ENCODE measurements around the gene LRRC17. TPM values are rescaled to one million over a fixed set of nuclear protein-coding genes. Genes with fewer than 3 reads are reported as not detected.

Gene LRRC17
- total and polyA plus RNA-seq, 9 of the 15 experiments (the other 6 are each of a cell fraction or from before 2014, with no cell fraction given) = 0.03 to 0.18 (median 0.12) TPM; not detected in 5

- TF ChIP-seq ZNF408 (CRISPR knock-in tag; IDR thresholded peaks at IDR 0.05; ENCODE audit: low read depth) = no peak
- TF ChIP-seq CXXC5 (CRISPR knock-in tag; IDR thresholded peaks at IDR 0.05) = no peak
Observed at GRCh38 chr7:102990642-102991041, 77.8 kb downstream of the LRRC17 start (continued).

GRCh38 chr7:102991077-102991539, 78.3 kb downstream of the LRRC17 start:
- ChIA-PET POLR2A (no interaction called here), CTCF (ENCODE audit: low intra/inter-chr PET ratio) (no interaction called here)
- DNase-seq (ENCODE audit: extremely low read depth in 1 of 4, low spot score in 3 of 4) (no peak), ATAC-seq (no peak), FAIRE-seq (no peak)
- peak overlapping the region; percentile 89 for H3K27ac ChIP-seq (ENCODE audit: extremely low read depth, low read depth, low read length)
- peaks cover 23 to 67% of the 10 kb centered on the region in 2 experiments for H3K4me1 ChIP-seq (replicated peaks in 1 of 2; ENCODE audit: control insufficient read depth in 2 of 2, insufficient read depth in 2 of 2, low read length in 2 of 2)
- no peaks in the 10 kb centered on the region for H4K20me1 ChIP-seq (replicated peaks; ENCODE audit: control insufficient read depth, insufficient read depth, low read length)
- no peaks in the 10 kb centered on the region for H3K79me2 ChIP-seq (ENCODE audit: control insufficient read depth, insufficient read depth, low read length)
- peak overlapping the region in 1 of 2 experiments; percentile 56; a peak in 2 of 4 replicates for H3K9ac ChIP-seq (ENCODE audit: insufficient read depth in 1 of 2, low read depth in 2 of 2, low read length in 2 of 2)
- H3K27me3 ChIP-seq (ENCODE audit: control insufficient read depth in 2 of 2, insufficient read depth in 2 of 2, low read length in 2 of 2) = no peaks in the 10 kb centered on the region
- H2AFZ ChIP-seq (ENCODE audit: low read depth, low read length) = peak overlapping the region; percentile 70; the same call in 1 of the 2 replicates
- intact Hi-C loops (cut with micrococcal nuclease) = loop anchor here (5.0 kb wide), 1 partner anchor 36 kb away; no protein-coding TSS in a partner anchor
- H3K9me3 ChIP-seq (replicated peaks; ENCODE audit: control insufficient read depth, insufficient read depth, low read depth, low read length) = peaks cover 6% of the 10 kb centered on the region
- peaks cover 15% of the 10 kb centered on the region for H3K36me3 ChIP-seq (ENCODE audit: control insufficient read depth, insufficient read depth, low read length)
- H3K4me2 ChIP-seq (ENCODE audit: insufficient read depth, low read length) = no peak overlapping the region; the same call in 1 of the 2 replicates
- BruUV-seq (replicated peaks) = no TSS peak
- H3K4me3 ChIP-seq = no peak overlapping the region
- no peaks in the 10 kb centered on the region for H3K9me1 ChIP-seq (ENCODE audit: control insufficient read depth, insufficient read depth, low read length)
- in situ Hi-C loops (cut with MboI) = no loop called here
- 0 out of 2 replicates have a peak, but pooled peaks have one; percentile 13 for TF ChIP-seq PTTG1 (tag; IDR thresholded peaks at IDR 0.05; ENCODE audit: low read depth)
- 0 out of 2 replicates have a peak, but pooled peaks have one; percentile 15 for TF ChIP-seq PTRF (tag; IDR thresholded peaks at IDR 0.05)
- TF ChIP-seq ZNF512 (tag; IDR thresholded peaks at IDR 0.05) = no peak
- no peak for TF ChIP-seq ETV5 (CRISPR knock-in tag; IDR thresholded peaks at IDR 0.05; ENCODE audit: low read depth)
- TF ChIP-seq IRF1 (CRISPR knock-in tag; IDR thresholded peaks at IDR 0.05; ENCODE audit: borderline replicate concordance) = 0 out of 2 replicates have a peak, but pooled peaks have one; percentile 33
- no peak for TF ChIP-seq NR2C2 (CRISPR knock-in tag; IDR thresholded peaks at IDR 0.05)
- TF ChIP-seq NR2C2 (tag; IDR thresholded peaks at IDR 0.05) = peak; percentile 14; the same call in 1 of the 2 replicates
- 0 out of 2 replicates have a peak, but pooled peaks have one; percentile 46 for TF ChIP-seq HDGF (IDR thresholded peaks at IDR 0.05)
- TF ChIP-seq PATZ1 (CRISPR knock-in tag; IDR thresholded peaks at IDR 0.05; ENCODE audit: borderline replicate concordance) = no peak
- 0 out of 4 replicates have a peak, but pooled peaks of 1 of the 2 experiments have one; percentile 10 for TF ChIP-seq ARNT (IDR thresholded peaks at IDR 0.05)
- peak in 1 of 2 experiments; percentile 40 for TF ChIP-seq NCOA2 (IDR thresholded peaks at IDR 0.05; ENCODE audit: partially characterized antibody in 2 of 2)
